Activated T-helper 17 cell treated with anti-CD3 and anti-CD28 coated beads, Interleukin-2, amount 50 U/mL, for 72 hours (primary cell): Measurements from ENCODE around the gene IMMP1L. TPM values are rescaled to one million over a fixed set of nuclear protein-coding genes. Genes with fewer than 3 reads are reported as not detected.

Source experiments
- ATAC-seq: fragments of 150-1000 bp; cut with Tn5 transposase; replicated peaks from 2 replicates; pipeline ENCODE4 v1.10.0; 2021; ENCODE audit warnings: mild to moderate bottlenecking, moderate library complexity
- H3K27ac Mint-ChIP-seq: one replicate; pipeline ENCODE4 v1.8.0; 2022; ENCODE audit warnings: mixed read lengths
- H3K27me3 Mint-ChIP-seq: one replicate; pipeline ENCODE4 v1.8.0; 2022; ENCODE audit warnings: mixed read lengths
- H3K36me3 Mint-ChIP-seq: one replicate; pipeline ENCODE4 v1.8.0; 2022; ENCODE audit warnings: low read depth, mild to moderate bottlenecking, mixed read lengths
- H3K4me1 Mint-ChIP-seq: one replicate; pipeline ENCODE4 v1.8.0; 2022; ENCODE audit warnings: mixed read lengths
- H3K4me3 Mint-ChIP-seq: one replicate; pipeline ENCODE4 v1.8.0; 2022; ENCODE audit warnings: mild to moderate bottlenecking, mixed read lengths
- H3K9me3 Mint-ChIP-seq: one replicate; pipeline ENCODE4 v1.8.0; 2022; ENCODE audit warnings: mixed read lengths
- total RNA-seq, 2 donors: library from RNA; stranded (reverse); gene quantifications; one replicate each; pipeline ENCODE4 v1.2.3, GENCODE V29; 2022

IMMP1L gene
- total RNA-seq, 2 donors from 2014 or later = 16.4 to 24.5 TPM

DNA sequence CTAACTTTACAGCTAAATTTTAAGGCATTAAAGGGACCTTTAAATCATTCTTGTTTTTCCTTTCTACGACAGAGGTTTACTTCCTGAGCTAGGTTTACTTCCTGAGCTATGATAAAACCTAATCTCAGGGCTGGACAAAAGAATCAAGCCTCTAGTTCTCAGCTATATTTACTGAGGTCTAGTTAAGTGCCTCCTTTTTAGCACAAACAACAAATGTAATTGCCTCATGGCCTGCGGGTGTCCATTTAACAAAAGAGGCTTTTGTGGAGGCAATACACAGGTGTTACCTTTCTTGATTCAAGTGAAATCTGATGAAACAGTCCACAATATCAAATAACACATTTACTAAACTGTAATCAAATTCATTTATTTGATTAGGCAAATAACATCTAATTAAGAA lies 67.3 kb downstream of the IMMP1L start:
- no peak for ATAC-seq
- no peak overlapping the region for H3K4me3 Mint-ChIP-seq
- no peaks in the 10 kb centered on the region for H3K27me3 Mint-ChIP-seq
- H3K27ac Mint-ChIP-seq = no peak overlapping the region
- H3K9me3 Mint-ChIP-seq = no peaks in the 10 kb centered on the region
- no peaks in the 10 kb centered on the region for H3K4me1 Mint-ChIP-seq
- peaks cover 1% of the 10 kb centered on the region for H3K36me3 Mint-ChIP-seq

- Mint-ChIP-seq H3K4me3 (no peak overlapping the region), H3K27ac (no peak overlapping the region), H3K9me3 (no peaks in the 10 kb centered on the region), H3K36me3 (no peaks in the 10 kb centered on the region), H3K27me3 (no peaks in the 10 kb centered on the region), H3K4me1 (no peaks in the 10 kb centered on the region)
- no peak for ATAC-seq
Observed at GRCh38 chr11:31441296-31441695, 68.1 kb downstream of the IMMP1L start.

- ATAC-seq = peak; percentile 51
- Mint-ChIP-seq H3K27ac (no peak overlapping the region), H3K9me3 (no peaks in the 10 kb centered on the region), H3K27me3 (no peaks in the 10 kb centered on the region), H3K4me3 (no peak overlapping the region), H3K4me1 (no peaks in the 10 kb centered on the region), H3K36me3 (peaks cover 1% of the 10 kb centered on the region)
Observed at GRCh38 chr11:31437742-31438435, 71.5 kb downstream of the IMMP1L start.

- no peaks in the 10 kb centered on the region for H3K4me1 Mint-ChIP-seq
- no peak for ATAC-seq
- no peaks in the 10 kb centered on the region for H3K9me3 Mint-ChIP-seq
- no peak overlapping the region for H3K27ac Mint-ChIP-seq
- no peaks in the 10 kb centered on the region for H3K27me3 Mint-ChIP-seq
- H3K4me3 Mint-ChIP-seq = no peak overlapping the region
- H3K36me3 Mint-ChIP-seq = peaks cover 35% of the 10 kb centered on the region
Observed at GRCh38 chr11:31433851-31434250, 75.6 kb downstream of the IMMP1L start.

- no peaks in the 10 kb centered on the region for H3K9me3 Mint-ChIP-seq
- no peak overlapping the region for H3K27ac Mint-ChIP-seq
- peaks cover 25% of the 10 kb centered on the region for H3K36me3 Mint-ChIP-seq
- no peaks in the 10 kb centered on the region for H3K27me3 Mint-ChIP-seq
- ATAC-seq = no peak
- no peak overlapping the region for H3K4me3 Mint-ChIP-seq
- no peaks in the 10 kb centered on the region for H3K4me1 Mint-ChIP-seq
Observed at GRCh38 chr11:31424652-31425051, 84.8 kb downstream of the IMMP1L start.

GRCh38 chr11:31422703-31423102 lies 86.7 kb downstream of the IMMP1L start:
- ATAC-seq = no peak
- H3K27ac Mint-ChIP-seq = no peak overlapping the region
- peaks cover 11% of the 10 kb centered on the region for H3K36me3 Mint-ChIP-seq
- H3K9me3 Mint-ChIP-seq = no peaks in the 10 kb centered on the region
- no peaks in the 10 kb centered on the region for H3K4me1 Mint-ChIP-seq
- H3K4me3 Mint-ChIP-seq = no peak overlapping the region
- H3K27me3 Mint-ChIP-seq = no peaks in the 10 kb centered on the region

DNA sequence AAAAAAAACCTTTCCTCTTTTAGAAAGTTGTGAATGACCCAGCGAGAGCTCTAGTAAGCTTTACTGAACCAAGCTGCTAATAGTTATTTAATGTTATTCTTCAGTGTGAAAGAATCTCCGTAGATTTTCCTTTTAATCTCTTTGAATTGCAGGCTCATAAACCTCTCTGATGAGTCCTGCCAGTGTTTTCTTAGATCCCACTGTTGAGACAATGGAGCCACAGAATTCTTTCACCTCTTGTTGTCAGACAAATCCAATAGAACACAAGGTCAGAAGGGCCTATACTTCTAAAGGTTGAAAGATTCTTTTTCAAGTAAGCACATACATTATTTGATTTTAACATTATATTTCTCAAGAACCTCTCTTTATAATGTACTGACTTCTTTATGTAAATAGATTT lies 87.6 kb downstream of the IMMP1L start:
- H3K4me3 Mint-ChIP-seq = no peak overlapping the region
- no peak for ATAC-seq
- H3K4me1 Mint-ChIP-seq = no peaks in the 10 kb centered on the region
- H3K27ac Mint-ChIP-seq = no peak overlapping the region
- H3K9me3 Mint-ChIP-seq = no peaks in the 10 kb centered on the region
- H3K36me3 Mint-ChIP-seq = peaks cover 6% of the 10 kb centered on the region
- H3K27me3 Mint-ChIP-seq = no peaks in the 10 kb centered on the region

DNA sequence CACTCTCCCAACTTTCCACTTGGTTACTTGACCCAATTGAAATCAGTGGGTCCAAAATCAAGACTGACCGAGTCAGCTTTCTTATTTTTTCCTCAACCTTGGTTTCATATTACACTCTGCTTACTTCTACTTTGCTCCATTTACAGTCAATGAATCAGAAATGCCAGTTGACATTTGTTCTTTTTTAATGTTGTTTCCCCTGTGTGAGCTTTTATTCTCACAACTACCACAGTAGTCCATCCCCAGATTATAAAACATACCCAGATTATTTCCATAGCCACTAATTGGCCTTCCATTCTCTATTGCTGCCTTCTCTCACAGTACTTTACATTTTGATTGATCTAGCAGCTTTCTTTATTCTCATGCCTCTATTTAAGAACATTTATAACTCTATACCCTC lies 89.8 kb downstream of the IMMP1L start:
- Mint-ChIP-seq H3K27ac (no peak overlapping the region), H3K4me3 (no peak overlapping the region), H3K36me3 (no peaks in the 10 kb centered on the region), H3K9me3 (no peaks in the 10 kb centered on the region), H3K4me1 (no peaks in the 10 kb centered on the region), H3K27me3 (no peaks in the 10 kb centered on the region)
- no peak for ATAC-seq

DNA sequence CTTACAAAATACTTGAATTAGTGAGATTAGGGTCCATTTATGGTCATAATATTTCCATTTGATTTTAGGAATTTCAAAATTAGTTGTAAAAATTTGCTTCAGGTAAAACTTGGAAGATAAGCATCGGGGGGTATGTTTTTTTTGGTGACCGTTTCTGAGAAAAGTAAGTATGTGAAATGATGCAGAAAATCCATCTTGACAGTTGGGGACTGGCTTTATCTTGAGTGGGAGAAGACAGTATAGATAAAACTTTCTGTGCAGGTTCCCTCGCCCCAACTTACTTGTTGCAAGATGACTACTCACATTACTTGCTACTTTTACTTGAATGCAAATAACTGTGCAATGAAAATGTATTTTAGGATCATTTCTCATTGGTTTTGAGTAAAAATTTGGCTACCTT lies 90.3 kb downstream of the IMMP1L start:
- H3K36me3 Mint-ChIP-seq = no peaks in the 10 kb centered on the region
- no peaks in the 10 kb centered on the region for H3K4me1 Mint-ChIP-seq
- no peaks in the 10 kb centered on the region for H3K27me3 Mint-ChIP-seq

GRCh38 chr11:31417816-31418215 lies 91.6 kb downstream of the IMMP1L start:
- no peaks in the 10 kb centered on the region for H3K27me3 Mint-ChIP-seq
- no peaks in the 10 kb centered on the region for H3K9me3 Mint-ChIP-seq
- ATAC-seq = no peak
- no peaks in the 10 kb centered on the region for H3K4me1 Mint-ChIP-seq
- no peak overlapping the region for H3K4me3 Mint-ChIP-seq
- H3K36me3 Mint-ChIP-seq = no peaks in the 10 kb centered on the region
- no peak overlapping the region for H3K27ac Mint-ChIP-seq

More for the DNA sequence above, 90.3 kb downstream of the IMMP1L start:
- Mint-ChIP-seq H3K9me3 (no peaks in the 10 kb centered on the region), H3K27ac (no peak overlapping the region), H3K4me3 (no peak overlapping the region)
- ATAC-seq = no peak

DNA sequence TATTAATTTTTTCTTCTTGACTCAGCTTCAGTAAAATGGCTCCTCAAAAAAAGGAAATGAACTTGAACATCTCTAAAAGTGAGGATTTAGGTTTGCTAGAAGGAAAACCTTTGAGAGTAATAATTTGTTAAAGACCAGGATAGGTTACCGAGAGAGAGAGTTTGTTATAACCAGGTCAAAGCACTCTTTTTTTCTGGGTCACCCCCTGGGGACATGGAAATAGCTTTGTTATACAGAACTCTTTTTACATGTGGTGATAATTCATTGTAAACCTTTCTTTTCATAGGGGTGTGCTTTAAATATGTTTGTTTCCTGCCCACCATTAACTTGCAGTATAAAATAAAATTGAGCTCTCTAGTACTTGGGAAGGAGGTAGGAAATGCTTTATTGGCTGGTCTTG lies 92.1 kb downstream of the IMMP1L start:
- H3K36me3 Mint-ChIP-seq = no peaks in the 10 kb centered on the region
- no peaks in the 10 kb centered on the region for H3K27me3 Mint-ChIP-seq

GRCh38 chr11:31415435-31415834 lies 94.0 kb downstream of the IMMP1L start:
- Mint-ChIP-seq H3K9me3 (no peaks in the 10 kb centered on the region), H3K4me3 (no peak overlapping the region), H3K27ac (no peak overlapping the region), H3K4me1 (no peaks in the 10 kb centered on the region), H3K27me3 (no peaks in the 10 kb centered on the region), H3K36me3 (peaks cover 10% of the 10 kb centered on the region)
- no peak for ATAC-seq

More for the DNA sequence above, 92.1 kb downstream of the IMMP1L start:
- ATAC-seq = no peak
- H3K9me3 Mint-ChIP-seq = no peaks in the 10 kb centered on the region
- no peak overlapping the region for H3K27ac Mint-ChIP-seq
- no peak overlapping the region for H3K4me3 Mint-ChIP-seq
- no peaks in the 10 kb centered on the region for H3K4me1 Mint-ChIP-seq

DNA sequence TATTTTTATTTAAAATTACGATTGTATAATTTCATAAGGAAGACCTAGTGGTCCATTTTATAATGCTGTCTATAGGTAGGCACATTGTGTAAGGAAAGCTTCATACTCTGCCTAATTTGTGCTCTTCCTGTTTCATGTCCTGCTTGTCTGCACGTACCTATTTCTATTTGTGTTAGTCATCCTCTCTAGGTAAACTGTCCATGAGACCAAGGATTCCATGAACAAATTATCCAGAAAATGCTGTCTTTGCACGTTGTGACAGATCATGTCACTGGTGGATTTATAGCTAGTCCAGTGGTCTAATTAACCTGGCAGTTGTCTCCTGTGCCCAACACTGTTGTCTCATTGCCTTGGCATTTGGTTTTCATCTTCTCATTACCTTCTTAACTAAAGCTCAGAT lies 95.1 kb downstream of the IMMP1L start:
- Mint-ChIP-seq H3K9me3 (no peaks in the 10 kb centered on the region), H3K27ac (no peak overlapping the region), H3K4me1 (no peaks in the 10 kb centered on the region), H3K36me3 (peaks cover 12% of the 10 kb centered on the region), H3K27me3 (no peaks in the 10 kb centered on the region), H3K4me3 (no peak overlapping the region)
- no peak for ATAC-seq

DNA sequence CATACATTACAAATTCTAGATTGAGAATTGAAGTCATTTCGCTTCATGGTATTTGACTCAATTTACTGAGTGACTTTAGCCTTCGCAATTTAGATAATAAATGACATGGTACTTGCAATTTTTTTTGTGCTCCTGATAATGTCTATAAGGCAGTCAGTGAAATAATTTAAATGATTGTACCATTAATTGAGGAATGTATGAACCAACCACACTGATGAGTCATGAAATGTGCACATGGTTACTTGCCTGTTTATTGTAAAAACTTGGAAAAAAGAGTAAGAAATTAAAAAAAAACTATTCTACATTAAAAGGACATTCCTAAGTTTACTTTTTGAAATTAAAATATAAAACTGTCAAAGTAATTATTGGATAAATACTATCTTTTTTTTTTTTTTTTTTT lies 96.5 kb downstream of the IMMP1L start:
- no peak for ATAC-seq
- H3K27me3 Mint-ChIP-seq = no peaks in the 10 kb centered on the region
- H3K27ac Mint-ChIP-seq = no peak overlapping the region
- peaks cover 19% of the 10 kb centered on the region for H3K36me3 Mint-ChIP-seq
- no peak overlapping the region for H3K4me3 Mint-ChIP-seq
- H3K9me3 Mint-ChIP-seq = no peaks in the 10 kb centered on the region
- no peaks in the 10 kb centered on the region for H3K4me1 Mint-ChIP-seq

GRCh38 chr11:31408201-31408600 lies 101.2 kb downstream of the IMMP1L start:
- no peaks in the 10 kb centered on the region for H3K9me3 Mint-ChIP-seq
- H3K27ac Mint-ChIP-seq = no peak overlapping the region
- ATAC-seq = peak; percentile 85
- H3K4me3 Mint-ChIP-seq = no peak overlapping the region
- H3K27me3 Mint-ChIP-seq = no peaks in the 10 kb centered on the region
- no peaks in the 10 kb centered on the region for H3K4me1 Mint-ChIP-seq
- peaks cover 29% of the 10 kb centered on the region for H3K36me3 Mint-ChIP-seq

DNA sequence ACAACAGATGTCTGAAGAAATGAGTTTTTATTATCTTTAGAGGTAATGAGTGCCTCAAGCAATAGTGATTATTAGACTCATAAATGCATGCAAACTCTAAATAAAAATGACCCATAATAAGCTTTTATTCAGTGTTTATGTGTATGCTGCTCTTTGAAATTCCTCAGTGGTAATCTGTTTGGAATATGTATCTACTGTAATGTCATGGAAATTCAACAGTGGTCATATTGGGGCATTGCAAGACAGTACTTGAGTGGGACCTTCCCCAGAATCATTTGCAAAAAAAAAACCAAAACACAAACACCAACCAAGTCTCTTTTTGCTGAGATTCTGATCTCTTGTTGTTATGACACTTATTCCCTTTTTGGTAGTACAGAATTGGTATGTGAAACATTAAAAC lies 104.8 kb downstream of the IMMP1L start:
- H3K9me3 Mint-ChIP-seq = no peaks in the 10 kb centered on the region
- no peak overlapping the region for H3K27ac Mint-ChIP-seq
- H3K36me3 Mint-ChIP-seq = peaks cover 31% of the 10 kb centered on the region
- ATAC-seq = no peak
- H3K4me3 Mint-ChIP-seq = no peak overlapping the region
- no peaks in the 10 kb centered on the region for H3K4me1 Mint-ChIP-seq
- no peaks in the 10 kb centered on the region for H3K27me3 Mint-ChIP-seq
